Measurements from ENCODE around the gene MYLK4.

Gene MYLK4

DNA sequence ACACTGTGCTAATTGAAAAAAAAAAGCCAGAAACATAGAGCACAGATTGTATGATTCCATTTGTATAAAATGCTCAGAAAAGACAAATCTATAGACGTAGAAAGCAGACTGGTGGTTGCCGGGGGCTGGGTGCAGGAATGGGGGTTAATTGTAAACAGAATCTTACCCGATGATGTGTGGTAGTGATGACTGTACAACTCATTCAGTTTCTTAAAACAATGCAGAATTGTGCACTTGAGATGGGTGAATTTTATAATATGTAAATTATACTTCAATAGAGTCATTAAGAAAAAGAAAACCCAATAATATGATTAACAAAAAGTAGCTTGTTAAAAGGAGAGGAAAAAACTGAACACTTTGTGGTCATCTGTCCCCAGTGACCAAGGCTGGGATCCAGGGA is 3.7 kb upstream of the MYLK4 start:
- H3K27me3 Mint-ChIP-seq = peaks cover 13% of the 10 kb centered on the region
- no peak overlapping the region for H3K4me3 Mint-ChIP-seq
- H3K4me1 Mint-ChIP-seq = peaks cover 16% of the 10 kb centered on the region
- no peak overlapping the region for H3K27ac Mint-ChIP-seq
- no peaks in the 10 kb centered on the region for H3K9me3 Mint-ChIP-seq
- no peaks in the 10 kb centered on the region for H3K36me3 Mint-ChIP-seq
- no peak for ATAC-seq

DNA sequence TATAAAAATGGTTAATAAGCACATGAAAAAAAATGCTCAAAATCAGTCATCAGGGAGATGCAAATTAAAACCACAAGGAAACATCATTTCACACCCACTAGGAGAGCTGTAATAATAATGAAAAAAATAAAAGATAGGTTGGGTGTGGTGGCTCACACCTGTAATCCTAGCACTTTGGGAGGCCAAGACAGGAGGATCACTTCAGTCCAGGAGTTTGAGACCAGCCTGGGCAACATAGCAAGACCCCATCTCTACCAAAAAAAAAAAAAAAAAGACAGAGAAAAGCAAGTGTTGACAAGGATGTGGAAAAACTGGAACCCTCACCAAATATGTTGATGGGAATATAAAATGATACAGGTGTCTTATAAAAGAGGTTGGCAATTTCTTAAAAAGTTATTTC is 3.0 kb upstream of the MYLK4 start:
- Mint-ChIP-seq H3K27ac (no peak overlapping the region), H3K27me3 (peaks cover 13% of the 10 kb centered on the region), H3K9me3 (no peaks in the 10 kb centered on the region), H3K36me3 (no peaks in the 10 kb centered on the region), H3K4me3 (no peak overlapping the region), H3K4me1 (peaks cover 16% of the 10 kb centered on the region)
- ATAC-seq = no peak

DNA sequence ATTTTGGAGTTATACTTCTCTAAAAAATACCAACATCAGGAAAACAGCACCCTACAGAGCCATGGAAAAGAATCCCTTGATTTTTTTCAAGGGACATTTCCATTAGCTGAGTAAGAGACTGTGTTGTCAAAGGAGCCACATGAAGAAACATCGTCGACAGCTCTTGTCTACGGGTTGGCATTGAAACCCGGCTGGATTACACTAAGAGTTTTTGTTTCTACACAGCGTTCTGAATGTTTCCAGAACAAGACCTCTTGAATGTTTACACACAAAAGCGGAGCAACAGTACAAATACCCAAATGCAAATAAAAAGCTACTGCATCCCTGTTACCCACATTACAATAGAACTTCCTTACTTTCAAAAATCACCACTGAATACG is 2.4 kb upstream of the MYLK4 start:
- no peaks in the 10 kb centered on the region for H3K9me3 Mint-ChIP-seq
- peaks cover 16% of the 10 kb centered on the region for H3K4me1 Mint-ChIP-seq
- H3K4me3 Mint-ChIP-seq = no peak overlapping the region
- H3K27ac Mint-ChIP-seq = no peak overlapping the region
- H3K36me3 Mint-ChIP-seq = no peaks in the 10 kb centered on the region
- H3K27me3 Mint-ChIP-seq = peaks cover 13% of the 10 kb centered on the region
- no peak for ATAC-seq

DNA sequence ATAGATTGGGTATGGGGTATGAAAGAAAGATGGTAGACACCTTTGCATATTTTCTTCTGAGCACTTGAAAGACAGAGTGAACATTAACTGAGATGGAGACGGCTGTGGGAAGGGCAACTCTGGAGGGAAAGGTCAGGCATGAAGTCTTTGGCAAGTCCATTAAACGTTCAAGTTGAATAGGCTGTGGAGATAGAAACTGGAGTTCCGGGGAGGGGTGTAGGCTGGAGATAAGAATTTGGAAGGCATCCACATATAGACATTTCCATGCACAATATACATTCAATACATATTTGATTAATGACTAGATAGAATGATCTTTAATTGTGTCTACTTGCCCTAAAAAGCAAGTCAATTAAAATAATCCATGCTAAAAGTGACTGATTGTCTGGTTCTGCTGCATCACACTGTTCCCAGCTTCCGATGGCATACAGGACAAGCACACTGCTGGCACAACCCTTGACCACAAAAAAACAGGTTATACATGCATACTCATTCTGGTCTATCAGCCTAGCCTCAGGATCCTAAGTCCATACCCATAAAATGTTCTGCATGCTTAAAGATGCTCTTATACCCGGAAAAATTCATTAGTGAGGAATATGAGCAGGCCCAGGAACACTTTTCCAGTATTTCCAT is 1.9 kb upstream of the MYLK4 start:
- H3K27me3 Mint-ChIP-seq = peaks cover 13% of the 10 kb centered on the region
- H3K36me3 Mint-ChIP-seq = no peaks in the 10 kb centered on the region
- H3K4me3 Mint-ChIP-seq = no peak overlapping the region
- H3K9me3 Mint-ChIP-seq = no peaks in the 10 kb centered on the region
- peaks cover 16% of the 10 kb centered on the region for H3K4me1 Mint-ChIP-seq
- H3K27ac Mint-ChIP-seq = no peak overlapping the region
- ATAC-seq = no peak

DNA sequence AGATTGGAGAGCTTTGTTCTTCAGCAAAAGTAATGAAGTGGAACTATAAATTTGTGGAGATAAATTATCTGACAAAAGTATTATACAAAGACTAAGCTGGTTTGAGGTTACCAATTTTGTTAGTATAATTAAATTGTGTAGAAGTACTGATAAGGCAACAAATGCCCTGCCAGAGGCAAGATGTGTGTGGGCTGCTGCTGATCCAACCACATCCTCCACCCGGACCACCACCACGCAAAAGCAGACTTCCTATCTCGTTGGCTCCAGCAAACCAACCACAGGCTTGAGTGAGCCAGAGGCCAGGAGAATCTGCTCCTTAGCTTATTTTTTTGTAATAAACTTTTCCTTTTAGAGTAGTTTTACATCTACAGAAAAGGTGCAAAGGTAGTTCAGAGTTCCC is 1.1 kb upstream of the MYLK4 start:
- Mint-ChIP-seq H3K27ac (no peak overlapping the region), H3K9me3 (no peaks in the 10 kb centered on the region), H3K4me1 (peaks cover 16% of the 10 kb centered on the region), H3K36me3 (no peaks in the 10 kb centered on the region), H3K27me3 (peaks cover 13% of the 10 kb centered on the region), H3K4me3 (no peak overlapping the region)
- ATAC-seq = no peak

DNA sequence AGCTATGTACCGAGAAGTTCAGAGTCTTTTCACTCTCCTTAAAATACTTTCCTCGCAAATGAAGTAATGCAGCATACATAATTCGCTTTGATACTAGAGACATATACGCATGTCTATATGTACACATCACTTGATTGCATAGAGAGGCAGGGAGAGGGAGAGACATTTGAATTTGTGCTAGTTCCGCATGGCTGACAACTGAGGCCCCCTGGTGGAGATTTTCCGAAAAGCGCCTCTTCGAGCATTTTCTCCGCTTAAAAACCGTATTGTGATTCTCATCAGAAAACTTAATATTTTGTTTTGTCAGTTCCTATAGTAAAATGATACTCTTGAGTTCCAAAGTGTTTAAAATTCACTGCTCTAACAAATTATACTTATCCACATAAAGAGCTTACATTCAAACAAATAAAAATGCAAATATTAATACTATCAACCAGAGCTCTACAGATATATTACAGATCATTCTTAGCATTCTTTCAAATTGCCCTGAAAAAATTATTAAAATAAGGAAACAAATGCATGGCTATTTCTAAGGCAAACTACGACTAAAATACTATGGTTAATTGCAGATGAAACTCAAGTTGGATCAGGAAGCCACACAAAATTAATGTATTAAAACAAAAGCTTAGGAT is 637 bp downstream of the MYLK4 start:
- Mint-ChIP-seq H3K36me3 (no peaks in the 10 kb centered on the region), H3K4me3 (no peak overlapping the region), H3K9me3 (no peaks in the 10 kb centered on the region), H3K27me3 (peaks cover 13% of the 10 kb centered on the region), H3K27ac (no peak overlapping the region), H3K4me1 (peaks cover 16% of the 10 kb centered on the region)
- no peak for ATAC-seq

DNA sequence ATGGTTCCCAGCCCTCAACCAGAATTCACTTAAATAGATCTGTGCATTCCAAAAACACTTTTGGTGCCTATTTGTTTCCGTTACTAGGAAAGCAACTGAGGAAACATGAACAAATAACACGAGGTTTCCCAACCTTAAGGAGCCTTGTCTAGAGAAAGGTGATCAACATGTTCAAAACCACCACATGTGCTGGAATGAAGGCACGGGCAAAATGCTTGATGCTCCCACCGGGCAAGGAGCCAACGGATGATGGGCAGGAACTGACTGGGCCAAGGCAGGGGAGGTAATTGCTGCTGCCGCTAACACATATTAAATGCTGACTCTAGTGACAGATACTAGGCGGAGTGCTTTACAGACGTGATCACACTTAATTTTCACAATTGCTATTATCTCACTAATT is 2.5 kb downstream of the MYLK4 start:
- Mint-ChIP-seq H3K4me1 (peaks cover 9% of the 10 kb centered on the region), H3K27ac (no peak overlapping the region), H3K9me3 (no peaks in the 10 kb centered on the region), H3K4me3 (no peak overlapping the region), H3K36me3 (no peaks in the 10 kb centered on the region), H3K27me3 (peaks cover 13% of the 10 kb centered on the region)
- no peak for ATAC-seq

DNA sequence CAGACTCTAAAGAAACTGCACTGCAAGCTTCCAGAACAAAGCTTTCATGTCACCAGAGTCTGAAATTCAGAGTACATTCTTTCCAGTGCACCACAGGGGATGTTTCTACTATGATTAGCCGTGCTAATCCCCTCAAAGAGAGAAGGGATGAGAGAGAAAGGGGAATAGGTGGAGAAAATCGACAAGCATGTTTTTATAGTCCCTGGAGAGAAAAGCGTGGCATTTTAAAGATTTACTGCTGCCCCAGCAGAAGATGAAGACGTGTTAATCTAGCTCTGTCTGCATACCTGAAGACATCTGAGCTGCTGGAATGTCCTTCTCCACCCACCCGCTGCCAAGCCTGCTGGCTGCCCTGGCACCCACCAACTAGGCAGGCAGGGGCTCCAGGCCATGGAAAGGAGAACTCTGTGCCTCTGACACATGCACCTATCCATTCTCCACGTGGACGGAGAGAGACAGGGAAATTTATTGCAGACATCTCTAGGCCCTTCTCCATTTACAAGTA is 4.1 kb downstream of the MYLK4 start:
- Mint-ChIP-seq H3K27ac (no peak overlapping the region), H3K9me3 (no peaks in the 10 kb centered on the region), H3K4me3 (no peak overlapping the region), H3K27me3 (peaks cover 13% of the 10 kb centered on the region), H3K36me3 (peaks cover 6% of the 10 kb centered on the region), H3K4me1 (peaks cover 8% of the 10 kb centered on the region)
- ATAC-seq = no peak

DNA sequence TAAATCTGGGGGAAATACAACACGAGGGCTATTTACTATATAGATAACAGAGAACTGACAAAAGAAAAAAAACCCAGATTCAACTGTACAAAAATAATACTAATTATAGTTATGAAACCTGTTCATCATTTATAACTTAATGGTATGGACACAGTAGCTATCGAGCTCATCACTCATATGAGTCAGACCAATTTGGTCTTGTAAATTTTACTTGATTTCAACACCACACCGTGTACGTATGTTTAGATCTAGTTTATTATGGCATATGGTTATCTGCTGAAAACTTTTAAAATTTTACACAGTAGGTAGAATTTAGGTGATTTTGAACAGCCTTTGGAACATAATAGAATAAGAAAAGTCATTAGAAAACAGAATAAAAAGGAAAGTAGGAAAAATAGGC is 5.5 kb downstream of the MYLK4 start:
- Mint-ChIP-seq H3K36me3 (peaks cover 6% of the 10 kb centered on the region), H3K9me3 (no peaks in the 10 kb centered on the region), H3K27me3 (peaks cover 6% of the 10 kb centered on the region), H3K4me1 (peaks cover 6% of the 10 kb centered on the region), H3K4me3 (no peak overlapping the region), H3K27ac (no peak overlapping the region)
- no peak for ATAC-seq

DNA sequence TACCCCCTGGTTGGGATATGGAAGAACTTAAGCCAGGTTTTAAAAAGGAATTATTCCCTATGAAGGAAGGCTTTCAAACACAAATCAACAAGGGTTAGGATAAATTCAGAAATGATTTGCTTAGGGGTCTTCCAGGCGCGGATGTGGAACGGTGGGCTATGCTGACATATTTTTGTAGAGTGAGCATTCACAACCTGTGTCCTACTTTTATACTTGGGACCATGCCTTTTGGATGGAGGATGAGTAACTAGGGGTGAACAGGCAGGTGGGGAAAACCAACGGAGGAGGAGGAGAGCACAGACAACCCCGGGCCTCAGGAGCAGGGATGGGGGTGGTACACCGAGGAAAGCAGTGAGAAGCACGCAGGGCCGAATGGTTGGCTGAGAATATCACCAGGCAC is 5.9 kb downstream of the MYLK4 start:
- H3K9me3 Mint-ChIP-seq = no peaks in the 10 kb centered on the region
- peaks cover 2% of the 10 kb centered on the region for H3K4me1 Mint-ChIP-seq
- no peak overlapping the region for H3K27ac Mint-ChIP-seq
- H3K4me3 Mint-ChIP-seq = no peak overlapping the region
- H3K27me3 Mint-ChIP-seq = peaks cover 1% of the 10 kb centered on the region
- H3K36me3 Mint-ChIP-seq = peaks cover 6% of the 10 kb centered on the region
- ATAC-seq = no peak

DNA sequence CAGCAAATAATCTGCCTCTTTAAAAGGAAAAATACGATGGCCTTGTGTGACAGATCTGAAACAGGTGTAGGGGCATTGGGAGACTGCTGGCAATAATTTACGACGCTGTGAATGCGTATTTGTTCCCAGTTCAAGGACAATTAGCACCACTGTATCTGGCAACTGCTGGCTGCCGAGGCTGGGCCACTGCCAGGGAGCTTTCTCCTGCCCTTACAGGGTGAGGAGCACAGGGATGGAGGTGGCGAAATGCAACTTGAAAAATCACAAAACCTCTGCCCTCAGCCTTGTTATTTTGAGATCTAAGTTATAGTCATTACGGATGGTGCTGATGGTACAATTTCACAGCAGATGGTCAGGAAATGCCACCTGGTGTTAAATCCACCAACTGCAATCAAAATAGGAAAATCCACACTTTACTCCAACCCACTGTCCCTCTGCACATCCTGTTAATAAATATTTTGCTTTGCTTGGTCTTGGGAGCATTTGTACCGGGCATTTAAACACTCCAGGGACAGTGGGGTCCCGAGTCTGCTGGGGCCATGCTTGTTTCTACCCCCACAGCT is 6.4 kb downstream of the MYLK4 start:
- no peaks in the 10 kb centered on the region for H3K4me1 Mint-ChIP-seq
- no peaks in the 10 kb centered on the region for H3K9me3 Mint-ChIP-seq
- H3K27ac Mint-ChIP-seq = no peak overlapping the region
- peaks cover 6% of the 10 kb centered on the region for H3K36me3 Mint-ChIP-seq
- ATAC-seq = no peak
- no peak overlapping the region for H3K4me3 Mint-ChIP-seq
- no peaks in the 10 kb centered on the region for H3K27me3 Mint-ChIP-seq

DNA sequence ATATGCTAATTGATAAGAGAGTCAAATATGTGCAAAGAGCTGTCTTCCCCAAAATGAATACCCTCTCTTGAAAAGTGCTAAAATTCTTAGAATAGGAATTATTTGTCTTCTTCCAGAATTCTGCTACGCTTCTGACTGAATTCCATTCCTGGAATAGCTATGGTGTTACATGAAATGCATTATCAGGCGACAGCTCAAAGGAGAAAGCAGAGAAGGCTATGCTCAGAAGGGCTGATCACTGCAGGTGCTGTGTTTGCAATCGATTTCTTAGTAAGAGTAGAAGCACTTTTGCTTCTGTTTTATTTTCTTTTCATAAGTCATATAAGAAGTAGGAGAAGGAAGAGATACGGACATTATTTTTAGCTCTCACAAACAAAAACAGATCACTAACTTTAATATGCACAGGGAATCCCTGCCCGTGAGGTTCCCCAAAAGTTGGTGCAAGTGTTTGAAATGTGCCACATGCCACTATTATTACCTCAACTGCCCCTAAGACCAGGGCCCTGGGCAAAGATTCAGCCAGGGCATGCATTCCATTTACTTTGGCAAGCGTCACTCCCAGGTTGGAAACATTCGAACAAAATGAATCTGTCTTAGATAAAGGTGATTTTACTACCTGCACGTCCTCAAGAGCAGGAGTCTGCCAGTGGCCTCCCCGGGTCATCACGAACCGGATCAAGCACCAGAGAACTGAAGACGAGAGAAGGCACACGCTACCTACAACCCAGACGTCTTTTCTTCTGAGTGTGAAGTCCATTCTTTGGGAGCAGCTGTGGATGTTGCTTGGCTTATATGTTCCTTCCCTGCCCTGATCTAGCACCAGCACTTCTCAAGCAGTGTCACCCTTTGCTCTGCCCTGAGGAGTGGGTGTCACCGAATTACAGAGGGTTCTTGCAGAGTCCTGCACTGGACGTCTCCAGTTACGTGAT is 7.2 kb downstream of the MYLK4 start:
- Mint-ChIP-seq H3K4me1 (no peaks in the 10 kb centered on the region), H3K36me3 (peaks cover 6% of the 10 kb centered on the region), H3K4me3 (no peak overlapping the region), H3K9me3 (no peaks in the 10 kb centered on the region), H3K27me3 (no peaks in the 10 kb centered on the region), H3K27ac (no peak overlapping the region)
- ATAC-seq = no peak

DNA sequence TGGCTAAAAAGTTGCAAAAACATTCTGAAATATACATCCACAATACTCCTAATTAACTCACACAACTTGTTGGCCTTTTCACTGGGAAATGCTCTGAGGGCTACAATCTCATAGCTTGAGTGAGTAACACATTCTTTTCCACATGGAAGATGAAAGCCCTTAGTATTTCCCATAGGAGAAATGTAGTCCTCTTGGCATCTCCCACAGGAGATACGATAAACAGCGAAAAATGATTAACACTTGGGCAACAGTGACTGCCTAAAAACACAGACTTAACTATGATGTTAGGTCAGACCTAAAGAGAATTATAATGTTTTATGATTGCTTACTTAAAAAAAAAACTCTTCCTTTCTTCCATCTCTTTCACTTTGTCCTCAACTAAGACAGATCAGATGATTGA is 9.0 kb downstream of the MYLK4 start:
- Mint-ChIP-seq H3K4me3 (no peak overlapping the region), H3K27ac (no peak overlapping the region), H3K27me3 (no peaks in the 10 kb centered on the region), H3K9me3 (no peaks in the 10 kb centered on the region), H3K36me3 (peaks cover 6% of the 10 kb centered on the region), H3K4me1 (no peaks in the 10 kb centered on the region)
- ATAC-seq = no peak

DNA sequence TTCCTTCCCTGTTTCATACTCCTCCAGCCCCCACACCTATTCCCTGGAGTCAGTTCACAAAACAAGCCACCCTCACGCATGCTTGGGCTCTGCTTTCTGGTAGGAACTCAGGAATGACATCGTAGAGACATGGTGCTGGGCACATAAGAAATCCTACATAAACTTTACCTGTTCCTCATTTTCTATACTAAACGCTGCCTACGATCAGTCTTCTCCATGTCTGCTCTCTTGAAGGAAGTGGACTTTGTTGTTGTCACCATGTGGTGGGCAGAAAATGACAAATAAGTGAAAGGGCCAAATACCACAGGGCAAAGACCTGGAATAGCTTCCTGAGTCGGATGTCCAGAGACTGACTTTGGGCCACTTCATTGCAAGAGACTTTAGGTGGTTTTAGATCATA is 10.1 kb downstream of the MYLK4 start:
- ATAC-seq = no peak
- H3K4me1 Mint-ChIP-seq = no peaks in the 10 kb centered on the region
- peaks cover 6% of the 10 kb centered on the region for H3K36me3 Mint-ChIP-seq
- H3K27me3 Mint-ChIP-seq = no peaks in the 10 kb centered on the region
- no peaks in the 10 kb centered on the region for H3K9me3 Mint-ChIP-seq
- no peak overlapping the region for H3K4me3 Mint-ChIP-seq
- H3K27ac Mint-ChIP-seq = no peak overlapping the region

DNA sequence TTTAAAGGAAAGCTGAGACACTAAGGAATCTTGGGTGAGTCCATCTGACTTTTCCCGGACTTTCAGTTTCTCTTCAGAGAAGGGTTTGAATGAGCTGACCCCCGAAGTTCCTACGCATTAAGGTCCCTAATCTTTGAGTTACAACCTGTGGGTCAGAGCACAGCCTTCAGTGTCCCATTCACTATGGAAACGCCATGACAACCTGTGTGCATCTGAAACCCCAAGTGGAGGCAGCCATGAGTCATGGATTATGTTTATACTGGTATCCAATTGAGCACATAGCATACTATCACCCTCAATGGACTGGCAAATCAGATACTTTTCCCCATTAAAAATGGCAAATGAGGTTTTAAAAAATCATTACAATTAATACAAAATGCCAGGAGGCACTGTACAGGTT is 11.4 kb downstream of the MYLK4 start:
- H3K9me3 Mint-ChIP-seq = no peaks in the 10 kb centered on the region
- no peaks in the 10 kb centered on the region for H3K27me3 Mint-ChIP-seq
- H3K36me3 Mint-ChIP-seq = peaks cover 6% of the 10 kb centered on the region
- no peak overlapping the region for H3K27ac Mint-ChIP-seq
- H3K4me3 Mint-ChIP-seq = no peak overlapping the region
- no peak for ATAC-seq
- no peaks in the 10 kb centered on the region for H3K4me1 Mint-ChIP-seq

All from stimulated activated memory B cell treated with anti-CD40 and anti-IgM and Interleukin-4, amounts not matched to agents 10 μg/mL and 1 μg/mL and 100 μg/mL, for 72 hours (primary cell).